Immature natural killer cell (primary cell): ENCODE measurements around the gene FBN1. TPM values are rescaled to one million over a fixed set of nuclear protein-coding genes. Genes with fewer than 3 reads are reported as not detected.

Experiments used
- DNase-seq, 3 donors: peaks; one replicate each; pipeline ENCODE4 v3.0.0; 2022; ENCODE audit warnings: mixed read lengths in 1 of 3
- H3K27ac Mint-ChIP-seq, 6 donors: one replicate each; pipeline ENCODE4 v1.8.0; 2020; ENCODE audit warnings: mixed read lengths in 6 of 6, mild to moderate bottlenecking in 5 of 6, inconsistent platforms in 4 of 6, moderate library complexity in 3 of 6
- H3K27me3 Mint-ChIP-seq, 3 donors: one replicate each; pipeline ENCODE4 v1.8.0; 2020 to 2021; ENCODE audit warnings: low read depth in 3 of 3, mild to moderate bottlenecking in 3 of 3, mixed read lengths in 3 of 3, moderate library complexity in 3 of 3, inconsistent platforms in 1 of 3
- H3K36me3 Mint-ChIP-seq, 3 donors: one replicate each; pipeline ENCODE4 v1.8.0; 2020; ENCODE audit warnings: mixed read lengths in 3 of 3, inconsistent platforms in 2 of 3, mild to moderate bottlenecking in 2 of 3
- H3K4me1 Mint-ChIP-seq, 2 donors: one replicate each; pipeline ENCODE4 v1.8.0; 2020; ENCODE audit warnings: inconsistent platforms in 2 of 2, mild to moderate bottlenecking in 2 of 2, mixed read lengths in 2 of 2, moderate library complexity in 1 of 2
- H3K4me3 Mint-ChIP-seq, 5 donors: one replicate each; pipeline ENCODE4 v1.8.0; 2020; ENCODE audit warnings: mild to moderate bottlenecking in 5 of 5, mixed read lengths in 5 of 5, inconsistent platforms in 3 of 5, moderate library complexity in 3 of 5
- H3K9me3 Mint-ChIP-seq, 6 donors: one replicate each; pipeline ENCODE4 v1.8.0; 2020; ENCODE audit warnings: mild to moderate bottlenecking in 6 of 6, mixed read lengths in 6 of 6, inconsistent platforms in 4 of 6, moderate library complexity in 3 of 6
- polyA plus RNA-seq, 3 donors: library from polyadenylated mRNA; unstranded; fragments of 300-500 nt; fragmentation: Illumina TruSeq; gene quantifications; one replicate each; pipeline ENCODE4 v1.2.3, GENCODE V29; 2021

FBN1 gene
- polyA plus RNA-seq, 3 donors from 2014 or later = 0.22 TPM; not detected in 2

GRCh38 chr15:48514103-48514816 is 131.2 kb downstream of the FBN1 start:
- Mint-ChIP-seq H3K4me3 (no peak overlapping the region), H3K27ac (no peak overlapping the region), H3K9me3 (peaks cover 0 to 2% (median 0%) of the 10 kb centered on the region in 6 donors), H3K36me3 (no peaks in the 10 kb centered on the region), H3K4me1 (no peaks in the 10 kb centered on the region), H3K27me3 (peaks cover 0 to 2% (median 0%) of the 10 kb centered on the region in 3 donors)
- no peak for DNase-seq

- H3K4me3 Mint-ChIP-seq = no peak overlapping the region
- H3K27me3 Mint-ChIP-seq = peaks cover 0 to under 1% (median 0%) of the 10 kb centered on the region in 3 donors
- H3K36me3 Mint-ChIP-seq = no peaks in the 10 kb centered on the region
- H3K9me3 Mint-ChIP-seq = peaks cover 0 to 2% (median 0%) of the 10 kb centered on the region in 6 donors
- H3K4me1 Mint-ChIP-seq = no peaks in the 10 kb centered on the region
- no peak overlapping the region for H3K27ac Mint-ChIP-seq
- DNase-seq = no peak
Observed at GRCh38 chr15:48510976-48511375, 134.5 kb downstream of the FBN1 start.

- no peak overlapping the region for H3K27ac Mint-ChIP-seq
- H3K27me3 Mint-ChIP-seq = no peaks in the 10 kb centered on the region
- H3K9me3 Mint-ChIP-seq = no peaks in the 10 kb centered on the region
- H3K4me3 Mint-ChIP-seq = no peak overlapping the region
- no peaks in the 10 kb centered on the region for H3K4me1 Mint-ChIP-seq
- DNase-seq = no peak
- H3K36me3 Mint-ChIP-seq = no peaks in the 10 kb centered on the region
Observed at GRCh38 chr15:48507416-48508065, 138.0 kb downstream of the FBN1 start.

GRCh38 chr15:48505067-48505466 is 140.4 kb downstream of the FBN1 start:
- H3K36me3 Mint-ChIP-seq = no peaks in the 10 kb centered on the region
- DNase-seq = no peak
- no peaks in the 10 kb centered on the region for H3K4me1 Mint-ChIP-seq
- no peaks in the 10 kb centered on the region for H3K27me3 Mint-ChIP-seq
- no peaks in the 10 kb centered on the region for H3K9me3 Mint-ChIP-seq
- H3K4me3 Mint-ChIP-seq = no peak overlapping the region
- H3K27ac Mint-ChIP-seq = no peak overlapping the region

GRCh38 chr15:48501208-48501607 is 144.3 kb downstream of the FBN1 start:
- Mint-ChIP-seq H3K4me3 (no peak overlapping the region), H3K9me3 (no peaks in the 10 kb centered on the region), H3K27ac (no peak overlapping the region), H3K4me1 (no peaks in the 10 kb centered on the region), H3K36me3 (no peaks in the 10 kb centered on the region), H3K27me3 (peaks cover 0 to 3% (median 3%) of the 10 kb centered on the region in 3 donors)
- no peak for DNase-seq

- DNase-seq = no peak
- Mint-ChIP-seq H3K4me1 (no peaks in the 10 kb centered on the region), H3K9me3 (no peaks in the 10 kb centered on the region), H3K4me3 (no peak overlapping the region), H3K27ac (no peak overlapping the region), H3K27me3 (peaks cover 0 to 3% (median 3%) of the 10 kb centered on the region in 3 donors), H3K36me3 (no peaks in the 10 kb centered on the region)
Observed at GRCh38 chr15:48500595-48500994, 144.9 kb downstream of the FBN1 start.

- H3K27me3 Mint-ChIP-seq = peaks cover 0 to 3% (median 3%) of the 10 kb centered on the region in 3 donors
- no peaks in the 10 kb centered on the region for H3K9me3 Mint-ChIP-seq
- no peak overlapping the region for H3K4me3 Mint-ChIP-seq
- no peaks in the 10 kb centered on the region for H3K4me1 Mint-ChIP-seq
- H3K27ac Mint-ChIP-seq = no peak overlapping the region
- H3K36me3 Mint-ChIP-seq = no peaks in the 10 kb centered on the region
- no peak for DNase-seq
Observed at GRCh38 chr15:48499978-48500377, 145.5 kb downstream of the FBN1 start.

GRCh38 chr15:48498828-48499227 is 146.7 kb downstream of the FBN1 start:
- Mint-ChIP-seq H3K36me3 (no peaks in the 10 kb centered on the region), H3K9me3 (no peaks in the 10 kb centered on the region), H3K4me1 (no peaks in the 10 kb centered on the region), H3K27me3 (peaks cover 0 to 3% (median 3%) of the 10 kb centered on the region in 3 donors), H3K27ac (no peak overlapping the region), H3K4me3 (no peak overlapping the region)
- DNase-seq = no peak

- H3K9me3 Mint-ChIP-seq = no peaks in the 10 kb centered on the region
Observed at GRCh38 chr15:48494631-48495030, 150.9 kb downstream of the FBN1 start.

GRCh38 chr15:48493763-48494225 is 151.7 kb downstream of the FBN1 start:
- H3K4me1 Mint-ChIP-seq = no peaks in the 10 kb centered on the region
- no peak overlapping the region for H3K27ac Mint-ChIP-seq
- no peaks in the 10 kb centered on the region for H3K9me3 Mint-ChIP-seq
- peaks cover 2 to 3% (median 3%) of the 10 kb centered on the region in 3 donors for H3K27me3 Mint-ChIP-seq
- no peak for DNase-seq
- H3K36me3 Mint-ChIP-seq = no peaks in the 10 kb centered on the region
- no peak overlapping the region for H3K4me3 Mint-ChIP-seq

More at GRCh38 chr15:48494631-48495030, 150.9 kb downstream of the FBN1 start:
- no peaks in the 10 kb centered on the region for H3K36me3 Mint-ChIP-seq
- H3K4me1 Mint-ChIP-seq = no peaks in the 10 kb centered on the region
- no peak overlapping the region for H3K27ac Mint-ChIP-seq
- peaks cover 2 to 3% (median 3%) of the 10 kb centered on the region in 3 donors for H3K27me3 Mint-ChIP-seq
- no peak overlapping the region for H3K4me3 Mint-ChIP-seq
- no peak for DNase-seq

- no peaks in the 10 kb centered on the region for H3K9me3 Mint-ChIP-seq
- H3K36me3 Mint-ChIP-seq = no peaks in the 10 kb centered on the region
- no peak overlapping the region for H3K27ac Mint-ChIP-seq
- DNase-seq = no peak
- H3K4me1 Mint-ChIP-seq = no peaks in the 10 kb centered on the region
- peaks cover 2 to 3% (median 3%) of the 10 kb centered on the region in 3 donors for H3K27me3 Mint-ChIP-seq
- no peak overlapping the region for H3K4me3 Mint-ChIP-seq
Observed at GRCh38 chr15:48493084-48493762, 152.3 kb downstream of the FBN1 start.

GRCh38 chr15:48486228-48486627 is 159.3 kb downstream of the FBN1 start:
- Mint-ChIP-seq H3K4me1 (peaks cover 0 to 7% of the 10 kb centered on the region in 2 donors), H3K27ac (no peak overlapping the region), H3K9me3 (peaks cover 0 to 2% (median 0%) of the 10 kb centered on the region in 6 donors), H3K27me3 (peaks cover 0 to 3% (median 2%) of the 10 kb centered on the region in 3 donors), H3K36me3 (no peaks in the 10 kb centered on the region), H3K4me3 (no peak overlapping the region)
- no peak for DNase-seq

GRCh38 chr15:48481802-48482201 is 163.7 kb downstream of the FBN1 start:
- DNase-seq = no peak
- Mint-ChIP-seq H3K9me3 (peaks cover 0 to 5% (median 0%) of the 10 kb centered on the region in 6 donors), H3K27me3 (peaks cover 0 to 3% (median 0%) of the 10 kb centered on the region in 3 donors), H3K4me3 (no peak overlapping the region), H3K4me1 (peaks cover 0 to 7% of the 10 kb centered on the region in 2 donors), H3K36me3 (no peaks in the 10 kb centered on the region), H3K27ac (no peak overlapping the region)

- H3K4me1 Mint-ChIP-seq = no peaks in the 10 kb centered on the region
- no peak for DNase-seq
- H3K36me3 Mint-ChIP-seq = no peaks in the 10 kb centered on the region
- H3K4me3 Mint-ChIP-seq = no peak overlapping the region
- peaks cover 0 to 5% (median 0%) of the 10 kb centered on the region in 6 donors for H3K9me3 Mint-ChIP-seq
- no peak overlapping the region for H3K27ac Mint-ChIP-seq
- H3K27me3 Mint-ChIP-seq = peaks cover 0 to 3% (median 0%) of the 10 kb centered on the region in 3 donors
Observed at GRCh38 chr15:48479751-48480150, 165.8 kb downstream of the FBN1 start.
